Body of pancreas (tissue), 4 donors: ENCODE results near the gene FAM193B. TPM values are rescaled to one million over a fixed set of nuclear protein-coding genes. Genes with fewer than 3 reads are reported as not detected.

Source experiments
- ATAC-seq: fragments of 150-250 bp; one replicate; pipeline ENCODE4 v1.9.1; 2016
- DNase-seq, 4 donors: peaks; one replicate each; pipeline ENCODE4 v3.0.0-alpha.2; 2019
- H3K27ac ChIP-seq, 4 donors: fragments of 200-600 bp; sonication (generic); 1 replicate in 3 of 4; 2 replicates in 1 of 4; pipeline versions ENCODE4 v1.5.1 to v1.6.1; 2016 to 2019; ENCODE audit warnings: mild to moderate bottlenecking in 1 of 4, mixed read lengths in 1 of 4, moderate library complexity in 1 of 4
- H3K27me3 ChIP-seq, 2 donors: fragments of 200-600 bp; sonication (generic); one replicate each; pipeline ENCODE4 v1.6.0; 2016; ENCODE audit warnings: mild to moderate bottlenecking in 1 of 2
- H3K36me3 ChIP-seq, 2 donors: fragments of 200-600 bp; sonication (generic); replicated peaks in 1 of 2; 2 replicates each; pipeline ENCODE4 v1.5.1; 2016; ENCODE audit warnings: low read depth in 2 of 2; ENCODE audit not compliant: insufficient read depth in 1 of 2
- H3K4me1 ChIP-seq: fragments of 200-600 bp; sonication (generic); one replicate; pipeline ENCODE4 v1.6.0; 2016
- H3K4me3 ChIP-seq, 2 donors: fragments of 200-600 bp; sonication (generic); 1 replicate in 1 of 2; 2 replicates in 1 of 2; pipeline ENCODE4 v1.5.1; 2016 to 2019
- H3K9me3 ChIP-seq, 3 donors: fragments of 200-600 bp; sonication (generic); 1 replicate in 2 of 3; 2 replicates in 1 of 3; pipeline ENCODE4 v1.5.1; 2016
- CTCF ChIP-seq, 7 experiments: fragments of 450-650 bp in 4 of 7; fragments of 200-600 bp in 3 of 7; sonication (generic) in 3 of 7; IDR thresholded peaks; one replicate each; pipeline ENCODE4 v1.5.1; 2016 to 2019; ENCODE audit warnings: antibody characterized with exemption in 7 of 7
- POLR2A ChIP-seq, 3 donors: fragments of 450-650 bp; IDR thresholded peaks; one replicate each; pipeline ENCODE4 v1.6.1; 2016; ENCODE audit warnings: antibody characterized with exemption in 3 of 3, mild to moderate bottlenecking in 2 of 3
- WGBS, 2 donors: methylation state at CpG; one replicate each; pipeline ENCODE4 v1.1.5; 2017; 5-methylcytosine and 5-hydroxymethylcytosine counted together
- intact Hi-C: fragments of 100-400 bp; cut with DNase I; formaldehyde crosslinking; loops from one replicate; pipeline ENCODE4 v1.15.1; 2023
- total RNA-seq, 2 donors: library from RNA; depleted of rRNA; stranded (reverse); fragments of >200 nt; gene quantifications; one replicate each; pipeline ENCODE4 v1.1.0, GENCODE V29; 2016

Gene FAM193B
- total RNA-seq, 2 donors from 2014 or later: 79.9 to 133 TPM

GRCh38 chr5:177479774-177480173 lies 74.6 kb downstream of the FAM193B start:
- TF ChIP-seq CTCF (IDR thresholded peaks at IDR 0.05): no peak
- no peak for TF ChIP-seq POLR2A (IDR thresholded peaks at IDR 0.05)
- peak overlapping the region in 1 of 4 donors; percentile 24 for H3K27ac ChIP-seq
- no peaks in the 10 kb centered on the region for H3K9me3 ChIP-seq
- H3K36me3 ChIP-seq: no peaks in the 10 kb centered on the region
- DNase-seq (peak in 1 of 4 donors; percentile 27), ATAC-seq (no peak)
- peaks cover 15% of the 10 kb centered on the region for H3K4me1 ChIP-seq
- WGBS, 2 donors: 66 to 78% methylated on average over 14 of the region's 14 CpGs
- no peak overlapping the region for H3K4me3 ChIP-seq
- intact Hi-C loops: loop anchor here (10.0 kb wide), 1 partner anchor 165 kb away; the partner anchor contains the start of gene MXD3
- H3K27me3 ChIP-seq: no peaks in the 10 kb centered on the region

- peak; percentile 61 to 81 (median 75) for DNase-seq
- TF ChIP-seq CTCF (IDR thresholded peaks at IDR 0.05) (no peak), POLR2A (IDR thresholded peaks at IDR 0.05) (no peak)
- Histone ChIP-seq H3K4me3 (no peak overlapping the region), H3K27ac (peak overlapping the region in 2 of 4 donors; percentile 24 to 30), H3K9me3 (no peaks in the 10 kb centered on the region), H3K4me1 (peaks cover 15% of the 10 kb centered on the region), H3K36me3 (no peaks in the 10 kb centered on the region), H3K27me3 (no peaks in the 10 kb centered on the region)
- peak; percentile 58 for ATAC-seq
- intact Hi-C loops: loop anchor here (10.0 kb wide), 1 partner anchor 164 kb away; the partner anchor contains the start of gene MXD3
- 32 to 41% methylated on average over 18 of the region's 18 CpGs for WGBS, 2 donors
These were observed 75.4 kb downstream of the FAM193B start for GRCh38 chr5:177478711-177479646.

- H3K4me1 ChIP-seq: peaks cover 16% of the 10 kb centered on the region
- no peak for ATAC-seq
- intact Hi-C loops: loop anchor here (10.0 kb wide), 1 partner anchor 163 kb away; the partner anchor contains the start of gene MXD3
These were observed 76.5 kb downstream of the FAM193B start for GRCh38 chr5:177477701-177478477.

More at GRCh38 chr5:177477701-177478477, 76.5 kb downstream of the FAM193B start:
- Histone ChIP-seq H3K27ac (no peak overlapping the region), H3K36me3 (no peaks in the 10 kb centered on the region), H3K4me3 (no peak overlapping the region), H3K27me3 (no peaks in the 10 kb centered on the region), H3K9me3 (no peaks in the 10 kb centered on the region)
- WGBS, 2 donors: 95% methylated on average over 10 to 13 of the region's 13 CpGs
- no peak for DNase-seq
- no peak for TF ChIP-seq POLR2A (IDR thresholded peaks at IDR 0.05)
- no peak for TF ChIP-seq CTCF (IDR thresholded peaks at IDR 0.05)
